DOHH2 (cell line): ENCODE measurements around the gene TNFRSF12A.

Source experiments
- H3F3A ChIP-seq: fragments of 200-600 bp; sonication (generic), shearing (Covaris generic); 2 replicates; pipeline ENCODE4 v1.6.0; 2016; ENCODE audit warnings: antibody characterized with exemption, mild to moderate bottlenecking; ENCODE audit not compliant: control insufficient read depth, insufficient read depth
- H3K27ac ChIP-seq: fragments of 200-600 bp; sonication (generic); 2 replicates; pipeline ENCODE4 v1.5.1; 2014; ENCODE audit warnings: low read depth, mild to moderate bottlenecking, low read length, moderate library complexity
- H3K27me3 ChIP-seq: fragments of 200-600 bp; sonication (generic); 2 replicates; pipeline ENCODE4 v1.6.1; 2014; ENCODE audit warnings: mild to moderate bottlenecking, low read length, mixed read lengths; ENCODE audit not compliant: control insufficient read depth
- H3K36me3 ChIP-seq: fragments of 200-600 bp; sonication (generic); 2 replicates; pipeline ENCODE4 v1.6.1; 2014; ENCODE audit warnings: mild to moderate bottlenecking, low read length, moderate library complexity, mixed read lengths; ENCODE audit not compliant: control insufficient read depth
- H3K4me1 ChIP-seq: fragments of 200-600 bp; sonication (generic); 2 replicates; pipeline ENCODE4 v1.6.1; 2014; ENCODE audit warnings: mild to moderate bottlenecking, low read length, mixed read lengths; ENCODE audit not compliant: control insufficient read depth
- H3K4me2 ChIP-seq: fragments of 200-600 bp; sonication (generic); 2 replicates; pipeline ENCODE4 v1.6.0; 2014; ENCODE audit warnings: mild to moderate bottlenecking, low read length, moderate library complexity
- H3K4me3 ChIP-seq: fragments of 200-600 bp; sonication (generic); 2 replicates; pipeline ENCODE4 v1.5.1; 2014; ENCODE audit warnings: mild to moderate bottlenecking, low read length, mixed read lengths
- H3K79me2 ChIP-seq: fragments of 200-600 bp; sonication (generic); 2 replicates; pipeline ENCODE4 v1.6.1; 2014; ENCODE audit warnings: mild to moderate bottlenecking, low read length, mixed read lengths; ENCODE audit not compliant: control insufficient read depth
- H3K9me2 ChIP-seq: fragments of 200-600 bp; sonication (generic); replicated peaks from 2 replicates; pipeline ENCODE4 v1.6.1; 2014; ENCODE audit warnings: mild to moderate bottlenecking, low read length, mixed read lengths; ENCODE audit not compliant: control insufficient read depth
- H3K9me3 ChIP-seq: fragments of 200-600 bp; sonication (generic); 2 replicates; pipeline ENCODE4 v1.6.1; 2014; ENCODE audit warnings: antibody characterized with exemption, low read length, mixed read lengths; ENCODE audit not compliant: control insufficient read depth, insufficient read depth
- H4K20me1 ChIP-seq: fragments of 200-600 bp; sonication (generic); 2 replicates; pipeline ENCODE4 v1.6.0; 2014; ENCODE audit warnings: low read depth, mild to moderate bottlenecking, antibody characterized with exemption, low read length, moderate library complexity; ENCODE audit not compliant: control insufficient read depth, insufficient read depth
- EZH2phosphoT487 ChIP-seq: fragments of 200-600 bp; sonication (generic); IDR thresholded peaks from 2 replicates; pipeline ENCODE4 v1.6.1; 2017; ENCODE audit warnings: borderline replicate concordance, mild to moderate bottlenecking, antibody characterized with exemption, low read length, moderate library complexity, mixed read lengths
- TF ChIP-seq, protein P1 (sequence below): fragments of 200-600 bp; sonication (generic); IDR thresholded peaks from one replicate; pipeline ENCODE4 v1.5.1; 2014; ENCODE audit warnings: antibody characterized with exemption, mild to moderate bottlenecking, low read depth, low read length; ENCODE audit not compliant: poor library complexity, severe bottlenecking

The TNFRSF12A gene

DNA sequence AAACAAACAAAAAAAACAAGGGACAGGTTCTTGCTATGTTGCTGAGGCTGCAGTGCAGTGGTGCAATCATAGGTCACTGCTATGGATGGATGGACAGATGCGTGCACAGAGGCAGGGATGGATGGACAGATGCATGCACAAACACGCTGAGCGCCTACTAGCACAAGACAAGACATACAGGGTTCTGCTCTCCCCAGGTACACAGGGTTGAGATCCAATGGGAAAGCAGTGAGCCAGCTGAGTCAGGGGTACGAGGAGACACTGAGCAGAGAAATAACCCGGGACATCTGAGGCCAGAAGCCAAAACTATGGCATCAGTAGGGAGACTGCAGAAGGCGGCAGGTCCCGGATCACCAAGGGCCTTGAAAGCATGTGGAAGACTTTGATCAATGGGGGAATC lies 51.5 kb downstream of the TNFRSF12A start:
- TF ChIP-seq EZH2phosphoT487 = no peak
- TF ChIP-seq, protein P1, sequence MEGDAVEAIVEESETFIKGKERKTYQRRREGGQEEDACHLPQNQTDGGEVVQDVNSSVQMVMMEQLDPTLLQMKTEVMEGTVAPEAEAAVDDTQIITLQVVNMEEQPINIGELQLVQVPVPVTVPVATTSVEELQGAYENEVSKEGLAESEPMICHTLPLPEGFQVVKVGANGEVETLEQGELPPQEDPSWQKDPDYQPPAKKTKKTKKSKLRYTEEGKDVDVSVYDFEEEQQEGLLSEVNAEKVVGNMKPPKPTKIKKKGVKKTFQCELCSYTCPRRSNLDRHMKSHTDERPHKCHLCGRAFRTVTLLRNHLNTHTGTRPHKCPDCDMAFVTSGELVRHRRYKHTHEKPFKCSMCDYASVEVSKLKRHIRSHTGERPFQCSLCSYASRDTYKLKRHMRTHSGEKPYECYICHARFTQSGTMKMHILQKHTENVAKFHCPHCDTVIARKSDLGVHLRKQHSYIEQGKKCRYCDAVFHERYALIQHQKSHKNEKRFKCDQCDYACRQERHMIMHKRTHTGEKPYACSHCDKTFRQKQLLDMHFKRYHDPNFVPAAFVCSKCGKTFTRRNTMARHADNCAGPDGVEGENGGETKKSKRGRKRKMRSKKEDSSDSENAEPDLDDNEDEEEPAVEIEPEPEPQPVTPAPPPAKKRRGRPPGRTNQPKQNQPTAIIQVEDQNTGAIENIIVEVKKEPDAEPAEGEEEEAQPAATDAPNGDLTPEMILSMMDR = no peak
- Histone ChIP-seq H3K36me3 (no peaks in the 10 kb centered on the region), H3K9me2 (no peaks in the 10 kb centered on the region), H3F3A (no peaks in the 10 kb centered on the region), H3K4me1 (peaks cover 28% of the 10 kb centered on the region), H3K4me2 (no peak overlapping the region), H3K4me3 (no peak overlapping the region), H3K9me3 (no peaks in the 10 kb centered on the region), H3K27ac (no peak overlapping the region), H4K20me1 (no peaks in the 10 kb centered on the region), H3K79me2 (no peaks in the 10 kb centered on the region), H3K27me3 (no peaks in the 10 kb centered on the region)
